Renal cortex interstitium (tissue), 11 donors: Measurements from ENCODE around the gene DPF1. TPM values are rescaled to one million over a fixed set of nuclear protein-coding genes. Genes with fewer than 3 reads are reported as not detected.
A peak's percentile ranks its signal among the peaks of the same experiment; 100 is the strongest.

Experiments used
- DNase-seq, 11 donors: peaks; one replicate each; pipeline ENCODE4 v3.0.0-alpha.2; 2013; ENCODE audit warnings: low read depth in 9 of 11, low spot score in 4 of 11; ENCODE audit errors: extremely low read depth in 1 of 11
- polyA plus RNA-seq, 3 donors: library from polyadenylated mRNA; unstranded; fragments of 120-200 nt; gene quantifications; one replicate each; pipeline ENCODE4 v1.2.1, GENCODE V29; 2013; ENCODE audit not compliant: insufficient read length in 3 of 3

The DPF1 gene
- polyA plus RNA-seq, 3 donors = 1.2 to 1.6 (median 1.6) TPM

DNA sequence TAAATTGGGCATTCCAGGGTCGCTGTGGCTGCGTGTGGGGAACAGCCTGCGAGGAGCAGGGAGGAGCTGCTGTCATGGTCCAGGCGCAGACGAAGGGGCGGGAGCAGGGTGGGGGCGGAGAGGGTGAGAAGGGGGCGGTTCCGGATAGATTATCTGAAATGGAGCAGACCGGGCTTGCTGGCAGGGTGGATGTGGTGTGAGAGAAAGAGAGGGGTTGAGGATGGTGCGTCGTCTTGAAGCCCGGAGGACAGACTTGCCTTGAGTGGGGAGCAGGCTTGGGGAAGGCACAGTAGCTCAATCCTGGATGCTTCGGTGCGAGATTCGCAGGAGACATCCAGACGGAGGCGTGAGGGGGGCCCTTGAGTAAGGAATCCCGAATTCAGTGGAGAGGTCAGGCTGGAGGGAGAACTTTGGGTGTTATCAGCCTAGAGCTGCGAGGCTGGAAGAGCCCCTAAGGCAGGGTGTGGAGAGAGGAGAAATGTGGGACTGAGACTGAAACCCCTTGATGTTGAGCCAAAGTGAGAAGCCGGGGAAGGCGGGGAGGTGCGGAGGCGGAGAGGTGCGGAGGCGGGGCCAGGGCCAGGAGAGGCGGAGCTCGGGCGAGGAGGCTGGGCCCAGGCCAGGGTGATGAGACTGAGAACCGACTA lies 40.6 kb downstream of the DPF1 start:
- peak in 6 of 11 donors; percentile 11 to 32 (median 20) for DNase-seq

DNA sequence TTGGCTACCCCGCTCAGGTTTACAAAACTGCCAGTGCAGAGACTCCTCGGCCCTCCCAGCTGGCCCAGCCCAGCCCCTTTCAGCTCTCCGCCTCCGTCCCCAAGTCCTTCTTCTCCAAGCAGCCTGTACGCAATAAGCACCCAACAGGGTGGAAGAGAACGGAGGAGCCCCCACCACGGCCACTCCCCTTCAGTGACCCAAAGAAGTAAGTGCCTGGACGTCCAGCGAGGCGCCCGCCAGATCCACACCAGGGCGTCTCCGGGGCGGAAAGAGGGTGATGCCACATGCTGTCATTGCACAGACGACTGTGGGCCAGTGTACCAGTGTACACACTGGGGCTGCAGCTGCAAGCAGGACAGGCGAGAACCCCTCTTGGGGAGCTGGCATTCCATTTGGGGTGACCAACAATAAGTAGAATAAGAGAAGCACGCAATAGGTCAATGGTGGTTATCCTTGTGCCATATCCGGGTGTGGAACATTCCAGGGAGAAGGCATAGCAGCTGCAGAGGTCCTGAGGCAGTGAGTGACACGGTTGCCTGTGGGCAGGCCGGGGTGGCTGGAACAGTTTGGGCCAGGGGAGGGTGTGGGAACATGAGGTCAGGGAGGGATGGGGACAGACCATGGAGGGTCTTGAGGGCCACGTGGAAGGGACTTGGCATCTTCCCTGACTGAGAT lies 41.3 kb downstream of the DPF1 start:
- DNase-seq = no peak

DNA sequence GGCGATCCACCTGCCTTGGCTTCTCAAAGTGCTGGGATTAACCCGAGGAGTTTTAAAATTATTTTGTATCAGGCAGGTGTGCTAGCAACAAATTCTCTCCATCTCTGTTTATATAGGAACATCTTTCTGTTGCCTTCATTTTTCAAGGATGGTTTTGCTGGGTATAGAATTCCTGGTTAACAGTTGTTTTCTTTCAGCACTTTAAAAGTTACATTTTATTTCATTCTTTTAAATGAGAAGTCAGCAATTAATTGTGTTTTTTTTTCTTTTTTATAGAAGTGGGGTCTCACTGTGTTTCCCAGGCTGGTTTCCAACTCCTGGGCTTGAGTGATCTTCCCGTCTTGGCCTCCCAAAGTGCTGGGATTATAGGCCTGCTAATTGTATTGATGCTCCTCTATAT lies 44.0 kb downstream of the DPF1 start:
- DNase-seq = no peak

DNA sequence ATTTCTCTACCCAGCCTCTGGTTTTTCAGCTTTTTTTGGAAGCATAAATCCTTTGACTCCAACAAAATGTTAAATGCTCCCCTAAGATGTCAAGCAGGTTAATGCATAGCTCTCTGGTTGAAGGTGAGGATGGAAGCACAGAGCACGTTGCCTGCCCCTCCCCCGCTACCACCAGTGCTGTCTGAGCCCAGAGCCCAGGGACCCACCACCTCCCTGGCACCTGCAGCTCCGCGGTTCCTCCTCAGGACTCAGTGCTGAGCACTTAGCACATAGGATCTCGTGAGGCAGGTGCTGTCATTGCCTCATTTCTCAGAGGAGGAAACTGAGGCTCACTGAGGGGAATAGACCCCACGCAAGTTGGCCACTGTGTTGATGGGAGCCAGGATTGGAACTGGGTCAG lies 48.6 kb downstream of the DPF1 start:
- no peak for DNase-seq

DNA sequence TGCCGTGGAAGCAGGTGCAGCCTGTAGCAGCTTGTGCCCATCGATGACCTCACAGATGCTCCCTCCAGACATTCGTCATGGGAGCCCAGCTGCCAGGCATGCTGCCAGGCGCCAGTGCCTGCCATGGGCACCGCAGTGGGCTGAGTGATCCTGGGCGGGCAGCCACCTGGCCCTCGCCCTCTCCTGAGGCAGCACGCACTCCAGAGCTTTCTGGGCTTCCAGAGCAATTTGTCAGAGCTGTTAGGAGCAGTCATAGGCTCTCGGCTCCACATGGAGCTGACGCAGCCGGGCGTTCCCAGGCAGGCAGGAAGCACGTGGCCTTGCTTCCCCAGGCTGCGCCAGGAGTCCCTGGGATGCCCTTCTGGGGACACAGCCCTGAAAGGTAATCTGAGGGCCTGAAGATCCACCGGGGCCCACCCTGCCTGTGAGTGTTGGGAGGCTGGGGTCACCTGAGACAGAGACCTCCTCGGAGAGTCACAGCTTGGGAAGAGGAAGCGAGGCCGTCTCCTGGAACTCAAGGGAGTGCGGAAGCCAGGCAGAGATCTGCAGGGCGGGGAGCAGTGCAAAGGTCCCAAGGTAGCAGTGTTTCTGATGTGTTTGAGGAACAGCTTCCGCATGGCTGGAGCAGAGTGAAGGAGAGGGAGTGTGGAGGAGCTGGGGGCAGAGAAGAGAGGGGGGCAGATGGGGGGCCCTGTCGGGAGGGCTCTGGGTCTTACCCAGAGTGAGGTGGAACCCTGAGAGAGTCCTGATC lies 50.6 kb downstream of the DPF1 start:
- no peak for DNase-seq

DNA sequence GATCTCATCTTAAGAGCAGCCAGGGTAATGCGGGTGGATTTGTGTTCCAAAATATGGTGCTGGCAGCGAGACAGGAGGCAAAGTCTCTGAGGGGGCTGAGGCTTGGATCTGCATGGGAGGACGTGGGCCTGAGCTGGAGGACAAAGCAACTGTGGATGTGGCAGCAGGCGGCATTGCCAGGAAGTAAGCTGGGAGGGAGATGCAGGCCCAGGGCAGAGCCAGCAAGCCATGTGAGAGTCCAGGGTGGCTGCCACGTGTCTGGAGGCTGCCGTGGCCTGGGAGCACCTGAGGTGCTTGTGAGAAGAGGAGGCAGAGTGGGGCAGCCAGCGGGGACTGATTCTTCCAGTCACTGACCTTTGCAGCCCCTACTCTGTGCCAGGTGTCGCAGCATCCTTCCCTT lies 52.0 kb downstream of the DPF1 start:
- DNase-seq = no peak

DNA sequence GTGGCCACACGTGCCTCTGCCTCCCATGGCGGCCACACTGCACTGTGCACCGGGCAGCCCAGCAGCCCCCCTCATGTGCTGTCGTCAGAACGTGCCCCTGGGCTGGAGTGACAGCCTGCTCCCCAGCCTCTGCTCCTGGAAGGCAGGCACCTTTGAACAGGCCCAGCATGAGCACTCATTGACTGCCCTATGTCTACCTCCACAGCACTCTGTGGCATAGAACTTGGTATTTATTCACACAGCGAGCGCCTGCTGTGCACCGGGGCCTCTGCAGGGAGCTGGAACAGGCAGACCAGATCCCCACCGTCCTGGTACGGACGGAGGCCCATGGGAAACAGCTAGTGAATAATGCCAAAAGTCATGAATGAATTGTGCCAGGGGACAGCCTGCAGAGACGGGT lies 53.7 kb downstream of the DPF1 start:
- no peak for DNase-seq

DNA sequence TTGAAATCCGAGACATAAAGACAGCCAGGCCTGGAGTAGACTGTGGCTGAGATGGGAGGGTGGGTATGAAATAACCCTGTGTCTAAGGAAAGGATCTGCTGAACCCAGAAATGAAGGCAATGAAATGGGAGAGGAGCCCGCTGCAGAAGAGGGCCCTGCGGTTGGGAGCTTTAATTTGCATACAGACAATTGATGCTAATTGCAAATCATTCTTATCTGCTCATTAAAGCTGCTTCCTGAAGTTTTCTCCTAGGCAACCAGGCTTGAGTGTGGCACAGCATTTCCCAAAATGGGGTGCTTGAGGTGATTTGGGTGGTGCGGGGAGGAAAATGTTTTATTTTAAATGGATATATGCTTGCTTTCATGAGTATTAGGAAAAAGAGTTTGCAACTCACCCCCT lies 55.4 kb downstream of the DPF1 start:
- no peak for DNase-seq

DNA sequence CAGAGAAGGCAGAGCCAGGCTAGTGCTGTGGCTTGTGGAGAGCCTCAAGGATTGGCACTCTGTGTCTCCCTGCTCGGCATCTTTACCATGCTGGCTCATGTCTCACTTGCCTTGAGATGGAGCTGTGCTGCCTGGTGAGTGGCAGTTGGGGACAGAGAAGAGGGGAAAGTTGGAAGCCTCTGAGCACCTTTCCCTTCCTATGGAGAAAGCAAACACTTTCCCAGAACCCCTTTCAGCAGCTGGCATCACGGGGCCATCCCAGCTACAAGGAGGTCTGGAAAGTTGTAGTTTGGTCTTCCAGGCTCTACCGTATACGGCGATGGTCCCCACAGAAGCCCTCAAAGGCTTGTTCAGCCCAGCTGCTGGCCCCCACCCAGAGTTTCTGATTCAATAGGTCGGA lies 58.7 kb downstream of the DPF1 start:
- DNase-seq = no peak

DNA sequence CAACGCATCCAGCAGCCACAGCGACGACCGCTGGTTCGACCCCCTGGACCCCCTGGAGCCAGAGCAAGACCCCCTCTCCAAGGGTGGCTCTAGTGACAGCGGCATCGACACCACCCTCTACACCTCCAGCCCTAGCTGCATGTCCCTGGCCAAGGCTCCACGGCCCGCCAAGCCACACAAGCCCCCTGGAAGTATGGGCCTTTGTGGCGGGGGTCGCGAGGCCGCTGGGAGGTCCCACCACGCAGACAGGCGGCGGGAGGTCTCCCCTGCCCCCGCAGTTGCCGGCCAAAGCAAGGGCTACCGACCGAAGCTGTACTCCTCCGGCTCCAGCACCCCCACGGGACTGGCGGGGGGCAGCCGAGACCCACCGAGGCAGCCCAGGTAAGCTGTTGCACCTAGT lies 59.5 kb downstream of the DPF1 start:
- no peak for DNase-seq

DNA sequence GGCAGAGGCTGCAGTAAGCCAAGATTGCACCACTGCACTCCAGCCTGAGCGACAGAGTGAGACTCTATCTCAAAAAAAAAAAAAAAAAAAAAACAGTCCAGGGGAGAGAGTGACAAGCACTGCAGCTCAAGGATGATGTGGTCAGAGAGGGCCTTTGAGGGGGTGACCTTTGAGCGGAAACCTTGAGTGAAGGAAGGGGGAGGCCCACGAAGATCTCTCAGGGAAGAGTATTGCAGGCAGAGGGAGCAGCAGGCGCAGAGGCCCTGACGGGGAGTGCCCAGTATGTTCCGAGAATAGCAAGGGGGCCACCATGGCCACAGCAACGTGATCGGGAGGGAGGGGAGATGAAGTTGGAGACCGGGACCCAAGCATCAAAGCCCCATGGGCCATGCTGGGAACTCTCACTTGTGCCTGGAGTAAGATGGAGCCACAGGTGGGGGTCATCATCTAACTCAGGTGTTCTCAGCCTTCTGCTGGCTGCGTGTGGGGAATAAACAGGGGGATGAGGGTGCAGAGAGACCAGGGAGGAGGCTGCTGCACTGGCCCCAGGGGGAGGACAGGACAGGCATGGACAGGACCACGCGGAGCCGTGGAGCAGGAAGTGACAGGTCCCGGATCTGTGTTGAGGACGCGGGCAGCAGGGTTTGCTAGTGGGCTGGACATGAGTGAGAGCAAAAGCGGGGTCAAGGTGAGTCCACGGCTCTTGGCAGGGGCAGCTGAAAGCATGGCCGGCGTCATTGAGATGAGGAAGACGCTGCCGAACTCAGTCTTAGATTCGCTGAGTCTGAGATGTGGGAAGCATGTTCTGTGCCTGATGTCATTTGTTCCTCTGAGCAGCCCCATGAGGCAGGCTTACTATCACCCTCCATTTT lies 60.4 kb downstream of the DPF1 start:
- DNase-seq = no peak

DNA sequence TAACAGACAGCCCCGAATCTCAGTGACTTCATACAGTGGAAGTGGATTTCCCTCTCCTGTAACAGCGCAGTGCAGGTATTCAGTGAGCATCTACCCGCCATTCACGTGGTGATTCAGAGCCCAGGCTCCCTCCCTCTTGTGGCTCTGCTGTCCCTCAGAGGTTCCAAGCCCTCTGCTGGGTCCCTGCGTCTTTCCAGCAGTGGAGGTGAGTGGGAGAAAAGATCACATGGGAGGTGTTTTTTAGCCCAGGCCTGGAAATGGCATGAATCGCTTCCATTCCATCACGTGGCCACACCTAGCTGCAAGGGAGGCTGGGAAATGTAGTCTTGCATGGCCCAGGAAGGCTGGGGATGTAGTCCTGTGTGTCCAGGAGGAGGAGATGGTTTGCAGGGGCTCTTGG lies 61.4 kb downstream of the DPF1 start:
- DNase-seq = no peak

DNA sequence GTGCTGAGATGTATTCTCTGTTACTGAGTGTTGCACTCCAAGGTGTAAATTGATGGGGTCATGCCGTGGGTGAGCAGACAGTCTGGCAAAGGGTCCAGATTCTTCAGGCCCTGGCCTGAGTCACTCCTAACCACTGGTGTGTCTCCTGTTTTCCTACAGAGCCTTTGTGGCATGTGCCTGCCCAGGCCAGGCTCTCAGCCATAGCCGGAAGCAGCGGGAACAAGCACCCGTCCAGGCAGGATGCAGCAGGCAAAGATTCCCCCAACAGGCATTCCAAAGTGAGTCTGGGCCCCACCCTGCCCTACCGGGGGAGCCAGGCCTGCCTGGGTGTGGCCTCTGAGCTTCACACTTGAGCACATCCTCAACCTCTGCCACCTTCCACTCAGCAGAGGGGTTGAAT lies 61.9 kb downstream of the DPF1 start:
- no peak for DNase-seq

Other genes starting within 250 kb of the DPF1 start
- gene PPP1R14A, start 32.2 kb upstream of the DPF1 start, polyA plus RNA-seq = 10 to 100 TPM in 1 of 3 donors, 1 to 10 TPM in 2; 5.8 to 10.2 (median 7.8) TPM
- gene SPINT2, start 40.4 kb upstream of the DPF1 start, polyA plus RNA-seq = 100 to 1,000 TPM; 289 to 347 (median 320) TPM
- 10 to 100 TPM in 1 of 3 donors, 1 to 10 TPM in 2; 4.8 to 11.3 (median 10.0) TPM for gene C19orf33, start 80.0 kb upstream of the DPF1 start, polyA plus RNA-seq
- gene YIF1B, start 91.7 kb upstream of the DPF1 start, polyA plus RNA-seq = 10 to 100 TPM; 23.0 to 39.5 (median 33.8) TPM
- 1 to 10 TPM; 3.0 to 4.0 (median 3.1) TPM for gene KCNK6, start 95.6 kb upstream of the DPF1 start, polyA plus RNA-seq
- 10 to 100 TPM in 1 of 3 donors, 1 to 10 TPM in 2; 4.6 to 11.6 (median 5.6) TPM for gene CATSPERG, start 111.6 kb upstream of the DPF1 start, polyA plus RNA-seq
- 100 to 1,000 TPM; 152 to 180 (median 155) TPM for gene PSMD8, start 150.3 kb upstream of the DPF1 start, polyA plus RNA-seq
- 1 to 10 TPM in 1 of 3 donors, under 1 TPM in 2; 0.40 to 1.0 (median 0.63) TPM for gene GGN, start 163.8 kb upstream of the DPF1 start, polyA plus RNA-seq
- 1 to 10 TPM in 1 of 3 donors, under 1 TPM in 2; 0.80 to 1.6 (median 0.90) TPM for gene SPRED3, start 164.5 kb upstream of the DPF1 start, polyA plus RNA-seq
- 10 to 100 TPM; 10.4 to 20.5 (median 15.0) TPM for gene FAM98C, start 178.9 kb upstream of the DPF1 start, polyA plus RNA-seq
- gene RASGRP4, start 202.0 kb upstream of the DPF1 start, polyA plus RNA-seq = 1 to 10 TPM in 2 of 3 donors, under 1 TPM in 1; 0.79 to 1.2 (median 1.0) TPM
- 1 to 10 TPM; 4.4 to 7.1 (median 5.3) TPM for gene RYR1, start 209.5 kb upstream of the DPF1 start, polyA plus RNA-seq